ENCODE data around the gene DNAL4. TPM values are rescaled to one million over a fixed set of nuclear protein-coding genes. Genes with fewer than 3 reads are reported as not detected.

Gene DNAL4
- polyA plus RNA-seq, 1 donor (not counting 4 experiments of a cell fraction or from before 2014, with no cell fraction given), result 11.4 TPM

DNA sequence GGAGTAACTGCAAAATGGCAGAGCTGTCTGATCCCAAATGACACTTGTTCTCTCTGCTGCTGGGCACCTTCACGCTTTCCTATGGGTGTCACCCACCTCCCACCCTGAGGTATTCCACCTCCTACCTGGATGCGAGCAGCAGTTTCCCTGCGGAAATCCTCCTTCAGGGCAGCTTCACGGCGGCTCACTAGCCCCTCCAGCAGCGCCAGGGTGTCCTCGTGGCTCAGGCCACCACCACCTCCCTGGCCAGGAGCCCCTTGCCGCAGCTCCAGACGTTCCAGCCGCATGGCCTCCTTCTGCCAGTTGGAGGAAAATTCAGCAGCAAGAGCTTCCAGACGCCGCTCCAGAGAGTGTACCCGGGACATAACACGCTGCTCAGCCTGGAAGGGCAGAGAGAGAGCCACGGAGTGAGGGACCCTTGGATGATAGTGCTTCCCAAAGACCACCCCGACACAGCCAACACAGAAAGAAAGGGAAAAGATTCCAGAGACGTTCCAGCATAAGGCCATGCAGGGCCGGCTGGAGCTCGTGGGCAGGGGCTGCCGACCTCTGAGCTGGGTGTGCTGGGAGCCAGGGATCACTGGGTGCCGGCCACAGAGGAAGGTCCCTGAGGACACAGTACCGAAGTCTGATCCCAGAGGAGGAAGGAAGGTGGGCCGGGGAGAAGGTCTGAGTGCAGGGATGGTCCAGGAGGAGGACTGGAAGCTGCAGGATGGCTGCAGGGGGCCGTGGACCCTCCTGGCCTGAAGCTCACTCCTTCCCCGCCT, 51.6 kb downstream of the DNAL4 start:
- Histone ChIP-seq H2AFZ (ENCODE audit: control insufficient read depth, low read length) (no peak overlapping the region), H3K4me3 (ENCODE audit: control insufficient read depth in 2 of 3, extremely low read depth in 1 of 3, insufficient read depth in 2 of 3, low read depth in 1 of 3, low read length in 3 of 3) (no peak overlapping the region), H3K4me1 (ENCODE audit: control insufficient read depth, extremely low read depth, insufficient read depth, low read length) (peaks cover 9% of the 10 kb centered on the region), H3K79me2 (ENCODE audit: control insufficient read depth, insufficient read depth, low read length) (no peaks in the 10 kb centered on the region), H3K4me2 (ENCODE audit: control insufficient read depth, extremely low read depth, insufficient read depth, low read depth, low read length) (no peak overlapping the region), H3K9me3 (ENCODE audit: control insufficient read depth, low read depth, low read length) (no peaks in the 10 kb centered on the region), H3K36me3 (ENCODE audit: control insufficient read depth in 2 of 2, extremely low read depth in 1 of 2, insufficient read depth in 2 of 2, low read length in 2 of 2) (peaks cover 44 to 68% of the 10 kb centered on the region in 2 experiments), H3K27ac (ENCODE audit: control insufficient read depth, insufficient read depth, low read length) (no peak overlapping the region), H4K20me1 (ENCODE audit: control insufficient read depth, extremely low read depth, insufficient read depth, low read length) (no peaks in the 10 kb centered on the region), H3K9ac (ENCODE audit: control insufficient read depth, extremely low read depth, insufficient read depth, low read length) (no peak overlapping the region), H3K27me3 (ENCODE audit: control insufficient read depth, extremely low read depth, insufficient read depth, low read length) (no peaks in the 10 kb centered on the region), H3K9me1 (ENCODE audit: control insufficient read depth, extremely low read depth, insufficient read depth, low read length) (no peaks in the 10 kb centered on the region)
- no peak for TF ChIP-seq EZH2 (IDR thresholded peaks at IDR 0.05; ENCODE audit: low read length)
- TF ChIP-seq, protein P1, sequence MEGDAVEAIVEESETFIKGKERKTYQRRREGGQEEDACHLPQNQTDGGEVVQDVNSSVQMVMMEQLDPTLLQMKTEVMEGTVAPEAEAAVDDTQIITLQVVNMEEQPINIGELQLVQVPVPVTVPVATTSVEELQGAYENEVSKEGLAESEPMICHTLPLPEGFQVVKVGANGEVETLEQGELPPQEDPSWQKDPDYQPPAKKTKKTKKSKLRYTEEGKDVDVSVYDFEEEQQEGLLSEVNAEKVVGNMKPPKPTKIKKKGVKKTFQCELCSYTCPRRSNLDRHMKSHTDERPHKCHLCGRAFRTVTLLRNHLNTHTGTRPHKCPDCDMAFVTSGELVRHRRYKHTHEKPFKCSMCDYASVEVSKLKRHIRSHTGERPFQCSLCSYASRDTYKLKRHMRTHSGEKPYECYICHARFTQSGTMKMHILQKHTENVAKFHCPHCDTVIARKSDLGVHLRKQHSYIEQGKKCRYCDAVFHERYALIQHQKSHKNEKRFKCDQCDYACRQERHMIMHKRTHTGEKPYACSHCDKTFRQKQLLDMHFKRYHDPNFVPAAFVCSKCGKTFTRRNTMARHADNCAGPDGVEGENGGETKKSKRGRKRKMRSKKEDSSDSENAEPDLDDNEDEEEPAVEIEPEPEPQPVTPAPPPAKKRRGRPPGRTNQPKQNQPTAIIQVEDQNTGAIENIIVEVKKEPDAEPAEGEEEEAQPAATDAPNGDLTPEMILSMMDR (optimal IDR thresholded peaks at IDR 0.05 in 1 of 3, IDR thresholded peaks at IDR 0.05 in 1 of 3, conservative IDR thresholded peaks at IDR 0.05 in 1 of 3; ENCODE audit: extremely low read depth in 1 of 3, insufficient read depth in 2 of 3, low read length in 3 of 3), result no peak
- no peak for FAIRE-seq
- no peak for DNase-seq (ENCODE audit: low read depth, low spot score)
- dilution Hi-C loops (cut with MboI; ENCODE audit: extremely low pct_ligation_motif_present, low sequenced_read_pairs), result no loop called here

DNA sequence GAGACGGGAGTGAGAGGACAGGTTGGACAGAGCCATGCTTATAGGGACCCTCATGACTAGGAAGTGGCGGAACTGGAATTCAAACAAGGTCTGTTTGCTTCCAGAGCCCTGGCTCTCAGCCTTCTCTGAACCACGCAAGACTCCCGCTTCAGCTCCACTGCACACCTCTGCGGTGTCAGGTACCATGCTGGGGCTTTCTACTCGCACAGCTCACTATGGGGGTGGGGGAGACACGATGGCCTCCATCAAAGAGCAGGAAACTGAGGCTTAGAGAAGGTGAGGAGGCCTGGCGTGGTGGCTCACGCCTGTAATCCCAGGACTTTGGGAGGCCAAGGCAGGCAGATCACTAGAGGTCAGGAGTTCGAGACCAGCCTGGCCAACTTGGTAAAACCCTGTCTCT, 52.4 kb downstream of the DNAL4 start:
- H3K27me3 ChIP-seq (ENCODE audit: control insufficient read depth, extremely low read depth, insufficient read depth, low read length), result no peaks in the 10 kb centered on the region
- no peak for FAIRE-seq
- TF ChIP-seq, protein P1 (optimal IDR thresholded peaks at IDR 0.05 in 1 of 3, IDR thresholded peaks at IDR 0.05 in 1 of 3, conservative IDR thresholded peaks at IDR 0.05 in 1 of 3; ENCODE audit: extremely low read depth in 1 of 3, insufficient read depth in 2 of 3, low read length in 3 of 3), result no peak
- TF ChIP-seq EZH2 (IDR thresholded peaks at IDR 0.05; ENCODE audit: low read length), result no peak
- no peaks in the 10 kb centered on the region for H4K20me1 ChIP-seq (ENCODE audit: control insufficient read depth, extremely low read depth, insufficient read depth, low read length)
- no peak overlapping the region for H2AFZ ChIP-seq (ENCODE audit: control insufficient read depth, low read length)
- peaks cover 44 to 74% of the 10 kb centered on the region in 2 experiments for H3K36me3 ChIP-seq (ENCODE audit: control insufficient read depth in 2 of 2, extremely low read depth in 1 of 2, insufficient read depth in 2 of 2, low read length in 2 of 2)
- H3K9me3 ChIP-seq (ENCODE audit: control insufficient read depth, low read depth, low read length), result no peaks in the 10 kb centered on the region
- peaks cover 13% of the 10 kb centered on the region for H3K4me1 ChIP-seq (ENCODE audit: control insufficient read depth, extremely low read depth, insufficient read depth, low read length)
- H3K9ac ChIP-seq (ENCODE audit: control insufficient read depth, extremely low read depth, insufficient read depth, low read length), result no peak overlapping the region
- no peak for DNase-seq (ENCODE audit: low read depth, low spot score)
- no peaks in the 10 kb centered on the region for H3K9me1 ChIP-seq (ENCODE audit: control insufficient read depth, extremely low read depth, insufficient read depth, low read length)
- no peak overlapping the region for H3K27ac ChIP-seq (ENCODE audit: control insufficient read depth, insufficient read depth, low read length)
- dilution Hi-C loops (cut with MboI; ENCODE audit: extremely low pct_ligation_motif_present, low sequenced_read_pairs), result no loop called here
- H3K79me2 ChIP-seq (ENCODE audit: control insufficient read depth, insufficient read depth, low read length), result no peaks in the 10 kb centered on the region
- H3K4me2 ChIP-seq (ENCODE audit: control insufficient read depth, extremely low read depth, insufficient read depth, low read depth, low read length), result no peak overlapping the region
- no peak overlapping the region for H3K4me3 ChIP-seq (ENCODE audit: control insufficient read depth in 2 of 3, extremely low read depth in 1 of 3, insufficient read depth in 2 of 3, low read depth in 1 of 3, low read length in 3 of 3)

All from keratinocyte (primary cell).